Colonic mucosa (tissue), 4 donors: ENCODE measurements around the gene MTHFR. TPM values are rescaled to one million over a fixed set of nuclear protein-coding genes. Genes with fewer than 3 reads are reported as not detected.

ENCODE experiments used
- DNase-seq: peaks from one replicate; pipeline ENCODE4 v3.0.0-alpha.2; 2020
- H3K27ac ChIP-seq: fragments of 200-600 bp; one replicate; pipeline ENCODE4 v1.8.0; 2021
- H3K27me3 ChIP-seq: fragments of 200-600 bp; one replicate; pipeline ENCODE4 v1.8.0; 2021
- H3K36me3 ChIP-seq: fragments of 200-600 bp; one replicate; pipeline ENCODE4 v1.8.0; 2021
- H3K4me1 ChIP-seq: fragments of 200-600 bp; one replicate; pipeline ENCODE4 v1.8.0; 2021; ENCODE audit warnings: mild to moderate bottlenecking
- H3K4me3 ChIP-seq: fragments of 200-600 bp; one replicate; pipeline ENCODE4 v1.8.0; 2021
- H3K9ac ChIP-seq, 2 donors: one replicate each; pipeline ENCODE4 v1.7.0; 2013; ENCODE audit warnings: control low read depth in 2 of 2, low read depth in 2 of 2, low read length in 2 of 2
- H3K9me3 ChIP-seq: fragments of 200-600 bp; one replicate; pipeline ENCODE4 v1.8.0; 2021
- intact Hi-C: fragments of 100-400 bp; cut with DNase I; formaldehyde crosslinking; loops from one replicate; pipeline ENCODE4 v1.14.1; 2022
- total RNA-seq, 2 donors: library from RNA; stranded (reverse); fragmentation: NEBNext Ultra II Directional in 1 of 2; extraction: Animal tissue kit (Norgen Biotek cat#: 25700) in 1 of 2; gene quantifications; one replicate each; pipeline ENCODE4 v1.2.1, GENCODE V29; 2021
- TF ChIP-seq, protein P1 (sequence below): fragments of 200-600 bp; IDR thresholded peaks from one replicate; pipeline ENCODE4 v1.8.0; 2022; ENCODE audit warnings: antibody characterized with exemption, mild to moderate bottlenecking
- donor health status: healthy.
- donor health status: DM: no; HTN: no; CAD: no.
- donor health status: DM: no; HTN: no; CAD: no.

The MTHFR gene
- total RNA-seq, 2 donors from 2014 or later = 23.8 to 30.4 TPM

DNA sequence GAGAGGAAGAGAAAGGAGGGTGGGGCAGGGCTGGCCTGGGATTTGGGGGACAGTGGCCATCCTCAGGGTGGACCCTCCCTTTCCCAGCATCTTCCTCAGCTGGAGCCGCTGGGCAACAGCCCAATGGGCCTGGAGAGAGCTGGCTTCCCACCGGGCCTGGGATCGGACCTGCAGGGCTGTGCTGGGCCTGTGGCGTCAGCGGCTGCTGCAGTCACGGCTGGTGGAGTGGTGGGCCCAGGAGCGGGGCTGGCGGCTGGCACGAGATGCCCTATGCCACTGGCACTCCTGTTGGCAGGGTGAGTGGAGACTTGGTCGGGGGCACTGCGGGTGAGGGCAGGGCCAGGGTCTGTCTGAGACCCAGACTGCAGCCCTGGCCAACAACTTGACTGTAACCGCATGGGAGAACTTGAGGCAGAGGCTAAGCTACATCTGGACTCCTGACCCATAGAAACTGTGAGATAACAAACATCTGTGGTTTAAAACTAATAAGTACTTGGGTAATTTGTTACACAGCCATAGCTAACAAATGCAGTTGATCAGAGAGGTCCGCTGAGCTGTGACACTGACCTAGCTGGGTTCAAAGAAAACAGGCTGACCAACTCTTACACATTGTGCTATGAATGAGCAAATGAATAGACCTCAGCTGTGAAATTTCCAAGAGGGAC is 25.9 kb downstream of the MTHFR start:
- Histone ChIP-seq H3K27ac (no peak overlapping the region), H3K9me3 (no peaks in the 10 kb centered on the region), H3K4me3 (no peak overlapping the region), H3K9ac (no peak overlapping the region), H3K4me1 (no peaks in the 10 kb centered on the region), H3K27me3 (no peaks in the 10 kb centered on the region), H3K36me3 (no peaks in the 10 kb centered on the region)
- TF ChIP-seq, protein P1, sequence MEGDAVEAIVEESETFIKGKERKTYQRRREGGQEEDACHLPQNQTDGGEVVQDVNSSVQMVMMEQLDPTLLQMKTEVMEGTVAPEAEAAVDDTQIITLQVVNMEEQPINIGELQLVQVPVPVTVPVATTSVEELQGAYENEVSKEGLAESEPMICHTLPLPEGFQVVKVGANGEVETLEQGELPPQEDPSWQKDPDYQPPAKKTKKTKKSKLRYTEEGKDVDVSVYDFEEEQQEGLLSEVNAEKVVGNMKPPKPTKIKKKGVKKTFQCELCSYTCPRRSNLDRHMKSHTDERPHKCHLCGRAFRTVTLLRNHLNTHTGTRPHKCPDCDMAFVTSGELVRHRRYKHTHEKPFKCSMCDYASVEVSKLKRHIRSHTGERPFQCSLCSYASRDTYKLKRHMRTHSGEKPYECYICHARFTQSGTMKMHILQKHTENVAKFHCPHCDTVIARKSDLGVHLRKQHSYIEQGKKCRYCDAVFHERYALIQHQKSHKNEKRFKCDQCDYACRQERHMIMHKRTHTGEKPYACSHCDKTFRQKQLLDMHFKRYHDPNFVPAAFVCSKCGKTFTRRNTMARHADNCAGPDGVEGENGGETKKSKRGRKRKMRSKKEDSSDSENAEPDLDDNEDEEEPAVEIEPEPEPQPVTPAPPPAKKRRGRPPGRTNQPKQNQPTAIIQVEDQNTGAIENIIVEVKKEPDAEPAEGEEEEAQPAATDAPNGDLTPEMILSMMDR = no peak
- no peak for DNase-seq
- intact Hi-C loops = no loop called here

DNA sequence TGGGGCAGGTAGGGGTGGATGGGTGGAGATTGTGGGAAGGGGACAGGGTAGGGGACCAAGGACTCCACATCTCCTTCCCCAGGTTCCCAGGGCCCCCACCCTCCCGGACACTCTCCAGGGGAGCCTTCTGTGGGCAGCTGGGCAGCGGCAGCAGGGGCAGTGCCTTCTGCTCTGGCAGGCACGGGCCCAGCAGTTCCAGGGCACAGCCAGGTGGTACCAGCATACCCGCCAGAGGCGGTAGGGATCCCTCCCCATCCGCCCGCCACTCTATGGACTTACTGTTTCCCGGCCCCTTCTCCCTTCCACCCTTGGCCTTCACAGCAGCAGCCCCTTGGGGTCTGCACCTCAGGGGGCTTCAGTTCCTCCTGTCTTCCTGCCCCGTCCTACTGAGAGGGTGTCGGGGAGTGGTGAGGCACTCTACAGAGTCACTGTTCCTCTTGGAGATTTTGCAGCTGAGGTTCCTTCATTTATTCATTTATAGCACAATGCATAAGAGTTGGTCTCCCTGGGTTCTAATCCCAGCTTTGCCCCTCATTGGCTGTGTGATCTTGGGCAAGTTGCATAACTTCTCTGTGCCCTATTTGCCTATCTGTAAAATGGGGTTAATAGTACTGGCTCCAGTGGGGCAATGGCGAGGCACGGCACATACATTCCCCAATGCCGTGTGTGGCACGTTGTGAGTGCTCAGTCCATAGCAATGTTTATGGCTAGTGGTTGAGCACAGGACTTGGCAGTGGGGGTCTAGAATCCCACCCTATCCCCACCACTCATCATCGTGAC is 26.7 kb downstream of the MTHFR start:
- Histone ChIP-seq H3K27ac (no peak overlapping the region), H3K27me3 (no peaks in the 10 kb centered on the region), H3K4me3 (no peak overlapping the region), H3K36me3 (no peaks in the 10 kb centered on the region), H3K9me3 (no peaks in the 10 kb centered on the region), H3K4me1 (no peaks in the 10 kb centered on the region), H3K9ac (no peak overlapping the region)
- no peak for DNase-seq
- TF ChIP-seq, protein P1 = no peak
- intact Hi-C loops = no loop called here

DNA sequence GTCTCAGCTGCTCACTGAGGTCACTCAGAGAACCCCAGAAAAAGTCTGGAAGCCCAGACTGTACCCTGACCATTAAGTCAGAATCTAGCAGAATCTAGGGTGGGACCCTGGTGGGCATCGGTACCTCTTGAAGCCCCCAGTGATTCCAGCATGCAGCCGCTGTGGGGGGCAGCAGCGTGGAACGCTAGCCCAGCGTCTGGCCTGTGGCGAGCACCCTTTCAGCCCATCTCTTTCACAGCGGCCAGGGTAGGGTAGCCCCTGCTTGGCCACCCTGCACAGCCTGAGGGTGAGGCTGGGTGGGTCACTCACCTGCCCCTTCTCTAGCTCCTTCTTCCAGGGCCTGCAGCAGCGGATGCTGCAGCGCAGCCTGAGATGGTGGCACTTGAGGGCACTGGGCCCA is 27.4 kb downstream of the MTHFR start:
- Histone ChIP-seq H3K4me1 (no peaks in the 10 kb centered on the region), H3K4me3 (no peak overlapping the region), H3K9me3 (no peaks in the 10 kb centered on the region), H3K27ac (no peak overlapping the region), H3K9ac (no peak overlapping the region), H3K36me3 (no peaks in the 10 kb centered on the region), H3K27me3 (no peaks in the 10 kb centered on the region)
- intact Hi-C loops = no loop called here
- no peak for DNase-seq
- TF ChIP-seq, protein P1 = no peak

DNA sequence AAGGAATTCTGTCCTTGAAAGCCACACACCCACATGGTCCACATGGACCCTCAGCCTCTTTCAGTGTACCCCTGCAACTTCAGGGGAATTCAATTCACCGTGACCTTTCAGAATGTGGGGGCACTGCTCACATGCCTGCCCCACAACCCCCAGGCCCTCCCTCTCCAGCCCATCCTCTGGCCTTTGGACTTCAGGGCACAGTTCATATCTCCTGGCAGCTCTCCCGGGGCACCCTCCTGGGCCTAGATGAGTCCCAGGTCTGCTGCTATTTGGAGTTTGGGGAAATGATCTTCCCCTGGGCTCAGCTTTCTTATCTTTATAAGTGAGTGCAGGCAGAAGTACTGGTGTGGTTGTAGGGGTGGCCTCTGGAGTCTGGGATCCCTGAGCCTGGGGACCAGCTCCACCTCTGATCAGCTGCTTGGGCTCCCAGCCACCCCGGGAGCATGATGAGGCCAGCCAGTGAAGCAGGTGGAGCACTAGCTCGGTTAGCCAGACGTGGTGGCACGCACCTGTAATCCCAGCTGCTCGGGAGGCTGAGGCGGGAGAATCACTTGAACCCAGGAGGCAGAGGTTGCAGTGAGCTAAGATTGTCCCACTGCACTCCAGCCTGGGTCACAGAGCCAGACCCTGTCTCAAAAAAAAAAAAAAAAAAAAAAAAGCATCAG is 28.0 kb downstream of the MTHFR start:
- DNase-seq = no peak
- H3K4me1 ChIP-seq = no peaks in the 10 kb centered on the region
- no peaks in the 10 kb centered on the region for H3K9me3 ChIP-seq
- H3K27ac ChIP-seq = no peak overlapping the region
- intact Hi-C loops = no loop called here
- TF ChIP-seq, protein P1 = no peak
- no peaks in the 10 kb centered on the region for H3K27me3 ChIP-seq
- H3K36me3 ChIP-seq = no peaks in the 10 kb centered on the region
- H3K4me3 ChIP-seq = no peak overlapping the region
- no peak overlapping the region for H3K9ac ChIP-seq

DNA sequence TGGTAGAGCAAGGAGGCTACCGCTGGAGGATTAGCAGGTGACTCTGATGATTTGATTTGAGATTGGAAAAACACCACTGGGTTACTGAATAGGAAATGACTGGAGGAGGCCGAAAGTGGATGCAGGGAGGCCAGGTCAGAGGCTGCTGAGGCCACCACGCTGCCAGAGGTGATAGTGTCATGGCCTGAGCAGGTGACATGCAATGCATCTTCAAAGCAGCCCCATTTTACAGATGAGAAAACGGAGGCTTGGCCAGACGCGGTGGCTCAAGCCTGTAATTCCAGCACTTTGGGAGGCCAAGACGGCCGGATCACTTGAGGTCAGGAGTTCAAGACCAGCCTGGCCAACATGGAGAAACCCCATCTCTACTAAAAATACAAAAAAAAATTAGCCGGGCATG is 31.0 kb downstream of the MTHFR start:
- intact Hi-C loops = no loop called here
- DNase-seq = no peak
- Histone ChIP-seq H3K9ac (no peak overlapping the region), H3K4me3 (no peak overlapping the region), H3K36me3 (no peaks in the 10 kb centered on the region), H3K9me3 (no peaks in the 10 kb centered on the region), H3K4me1 (no peaks in the 10 kb centered on the region), H3K27ac (no peak overlapping the region), H3K27me3 (no peaks in the 10 kb centered on the region)
- TF ChIP-seq, protein P1 = no peak
